Measurements from ENCODE around the gene SDK1.
A peak's percentile ranks its signal among the peaks of the same experiment; 100 is the strongest.

SDK1 gene

DNA sequence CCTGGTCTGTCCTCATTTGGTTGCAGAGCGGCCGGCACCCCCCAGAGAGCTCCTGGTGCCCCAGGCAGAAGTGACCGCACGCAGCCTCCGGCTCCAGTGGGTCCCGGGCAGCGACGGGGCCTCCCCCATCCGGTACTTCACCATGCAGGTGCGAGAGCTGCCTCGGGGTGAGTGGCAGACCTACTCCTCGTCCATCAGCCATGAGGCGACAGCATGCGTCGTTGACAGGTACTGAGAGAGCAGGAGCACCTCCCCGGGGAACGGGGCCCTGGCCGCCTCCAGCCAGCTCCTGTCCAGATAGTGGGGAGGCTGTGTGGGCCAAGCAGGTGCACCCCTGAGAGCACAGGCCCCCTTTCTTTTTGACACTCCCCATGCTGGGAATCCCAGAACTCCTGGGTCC, 848.2 kb downstream of the SDK1 start:
- no peak overlapping the region for H3K4me3 ChIP-seq (ENCODE audit: low read depth in 1 of 5, low read length in 5 of 5)

GRCh38 chr7:4149645-4150044, 848.6 kb downstream of the SDK1 start:
- H3K4me3 ChIP-seq (ENCODE audit: low read depth in 1 of 5, low read length in 5 of 5), result no peak overlapping the region
- H3K9ac ChIP-seq (ENCODE audit: low read length in 5 of 5), result no peak overlapping the region
- peaks cover 0 to 8% (median 3%) of the 10 kb centered on the region in 5 donors for H3K27me3 ChIP-seq (ENCODE audit: control insufficient read depth in 5 of 5, insufficient read depth in 4 of 5, low read length in 5 of 5)
- H3K27ac ChIP-seq (ENCODE audit: low read depth, low read length), result no peak overlapping the region
- peaks cover 0 to 10% (median 5%) of the 10 kb centered on the region in 5 donors for H3K4me1 ChIP-seq (ENCODE audit: control insufficient read depth in 5 of 5, insufficient read depth in 5 of 5, low read length in 5 of 5)
- H3K9me3 ChIP-seq (ENCODE audit: control insufficient read depth in 5 of 5, low read length in 5 of 5), result no peaks in the 10 kb centered on the region
- peaks cover 0 to 5% (median 0%) of the 10 kb centered on the region in 5 donors for H3K36me3 ChIP-seq (ENCODE audit: control insufficient read depth in 5 of 5, insufficient read depth in 5 of 5, low read length in 5 of 5)

More for the DNA sequence above, 848.2 kb downstream of the SDK1 start:
- no peak overlapping the region for H3K9ac ChIP-seq (ENCODE audit: low read length in 5 of 5)
- peaks cover 1 to 13% (median 7%) of the 10 kb centered on the region in 5 donors for H3K27me3 ChIP-seq (ENCODE audit: control insufficient read depth in 5 of 5, insufficient read depth in 4 of 5, low read length in 5 of 5)
- H3K36me3 ChIP-seq (ENCODE audit: control insufficient read depth in 5 of 5, insufficient read depth in 5 of 5, low read length in 5 of 5), result peaks cover 0 to 5% (median 0%) of the 10 kb centered on the region in 5 donors
- H3K27ac ChIP-seq (ENCODE audit: low read depth, low read length), result no peak overlapping the region
- H3K4me1 ChIP-seq (ENCODE audit: control insufficient read depth in 5 of 5, insufficient read depth in 5 of 5, low read length in 5 of 5), result peaks cover 0 to 14% (median 7%) of the 10 kb centered on the region in 5 donors
- H3K9me3 ChIP-seq (ENCODE audit: control insufficient read depth in 5 of 5, low read length in 5 of 5), result no peaks in the 10 kb centered on the region

- Histone ChIP-seq H3K27me3 (ENCODE audit: control insufficient read depth in 5 of 5, insufficient read depth in 4 of 5, low read length in 5 of 5) (no peaks in the 10 kb centered on the region), H3K36me3 (ENCODE audit: control insufficient read depth in 5 of 5, insufficient read depth in 5 of 5, low read length in 5 of 5) (peaks cover 0 to 5% (median 0%) of the 10 kb centered on the region in 5 donors), H3K27ac (ENCODE audit: low read depth, low read length) (no peak overlapping the region), H3K9me3 (ENCODE audit: control insufficient read depth in 5 of 5, low read length in 5 of 5) (no peaks in the 10 kb centered on the region), H3K4me3 (ENCODE audit: low read depth in 1 of 5, low read length in 5 of 5) (no peak overlapping the region), H3K9ac (ENCODE audit: low read length in 5 of 5) (no peak overlapping the region), H3K4me1 (ENCODE audit: control insufficient read depth in 5 of 5, insufficient read depth in 5 of 5, low read length in 5 of 5) (no peaks in the 10 kb centered on the region)
Observed at GRCh38 chr7:4150731-4151130, 849.7 kb downstream of the SDK1 start.

DNA sequence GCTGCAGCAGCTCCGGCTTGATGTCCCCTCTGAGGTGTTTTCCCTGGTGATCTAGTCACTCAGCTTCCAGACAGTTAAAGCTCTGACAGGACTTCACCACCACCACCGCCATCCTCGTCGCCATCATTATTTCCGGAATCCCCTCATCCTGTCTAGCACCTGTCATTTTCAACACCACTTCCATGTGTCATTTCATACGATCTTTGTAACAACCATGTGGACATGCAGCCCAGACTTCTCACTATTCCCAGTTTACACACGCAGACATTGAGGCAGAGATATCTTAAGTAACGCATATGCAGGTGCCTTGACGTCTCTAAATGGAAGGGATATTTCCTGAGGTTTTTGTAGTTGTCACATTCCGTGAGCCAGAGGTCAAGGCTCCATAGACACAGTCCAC, 850.5 kb downstream of the SDK1 start:
- Histone ChIP-seq H3K36me3 (ENCODE audit: control insufficient read depth in 5 of 5, insufficient read depth in 5 of 5, low read length in 5 of 5) (peaks cover 0 to 3% (median 0%) of the 10 kb centered on the region in 5 donors), H3K27me3 (ENCODE audit: control insufficient read depth in 5 of 5, insufficient read depth in 4 of 5, low read length in 5 of 5) (no peaks in the 10 kb centered on the region), H3K9me3 (ENCODE audit: control insufficient read depth in 5 of 5, low read length in 5 of 5) (no peaks in the 10 kb centered on the region), H3K4me1 (ENCODE audit: control insufficient read depth in 5 of 5, insufficient read depth in 5 of 5, low read length in 5 of 5) (no peaks in the 10 kb centered on the region), H3K27ac (ENCODE audit: low read depth, low read length) (no peak overlapping the region), H3K4me3 (ENCODE audit: low read depth in 1 of 5, low read length in 5 of 5) (no peak overlapping the region), H3K9ac (ENCODE audit: low read length in 5 of 5) (no peak overlapping the region)

GRCh38 chr7:4151926-4152549, 851.0 kb downstream of the SDK1 start:
- H3K9me3 ChIP-seq (ENCODE audit: control insufficient read depth in 5 of 5, low read length in 5 of 5), result no peaks in the 10 kb centered on the region
- H3K27ac ChIP-seq (ENCODE audit: low read depth, low read length), result no peak overlapping the region
- H3K27me3 ChIP-seq (ENCODE audit: control insufficient read depth in 5 of 5, insufficient read depth in 4 of 5, low read length in 5 of 5), result no peaks in the 10 kb centered on the region
- no peak overlapping the region for H3K9ac ChIP-seq (ENCODE audit: low read length in 5 of 5)
- H3K36me3 ChIP-seq (ENCODE audit: control insufficient read depth in 5 of 5, insufficient read depth in 5 of 5, low read length in 5 of 5), result peaks cover 0 to 3% (median 0%) of the 10 kb centered on the region in 5 donors
- no peaks in the 10 kb centered on the region for H3K4me1 ChIP-seq (ENCODE audit: control insufficient read depth in 5 of 5, insufficient read depth in 5 of 5, low read length in 5 of 5)
- H3K4me3 ChIP-seq (ENCODE audit: low read depth in 1 of 5, low read length in 5 of 5), result no peak overlapping the region

GRCh38 chr7:4154882-4155535, 854.0 kb downstream of the SDK1 start:
- Histone ChIP-seq H3K9me3 (ENCODE audit: control insufficient read depth in 5 of 5, low read length in 5 of 5) (no peaks in the 10 kb centered on the region), H3K27ac (ENCODE audit: low read depth, low read length) (no peak overlapping the region), H3K4me3 (ENCODE audit: low read depth in 1 of 5, low read length in 5 of 5) (no peak overlapping the region), H3K4me1 (ENCODE audit: control insufficient read depth in 5 of 5, insufficient read depth in 5 of 5, low read length in 5 of 5) (no peaks in the 10 kb centered on the region), H3K36me3 (ENCODE audit: control insufficient read depth in 5 of 5, insufficient read depth in 5 of 5, low read length in 5 of 5) (no peaks in the 10 kb centered on the region), H3K27me3 (ENCODE audit: control insufficient read depth in 5 of 5, insufficient read depth in 4 of 5, low read length in 5 of 5) (peaks cover 0 to 4% (median 0%) of the 10 kb centered on the region in 5 donors), H3K9ac (ENCODE audit: low read length in 5 of 5) (no peak overlapping the region)

- no peaks in the 10 kb centered on the region for H3K9me3 ChIP-seq (ENCODE audit: control insufficient read depth in 5 of 5, low read length in 5 of 5)
Observed at GRCh38 chr7:4156190-4156589, 855.1 kb downstream of the SDK1 start.

DNA sequence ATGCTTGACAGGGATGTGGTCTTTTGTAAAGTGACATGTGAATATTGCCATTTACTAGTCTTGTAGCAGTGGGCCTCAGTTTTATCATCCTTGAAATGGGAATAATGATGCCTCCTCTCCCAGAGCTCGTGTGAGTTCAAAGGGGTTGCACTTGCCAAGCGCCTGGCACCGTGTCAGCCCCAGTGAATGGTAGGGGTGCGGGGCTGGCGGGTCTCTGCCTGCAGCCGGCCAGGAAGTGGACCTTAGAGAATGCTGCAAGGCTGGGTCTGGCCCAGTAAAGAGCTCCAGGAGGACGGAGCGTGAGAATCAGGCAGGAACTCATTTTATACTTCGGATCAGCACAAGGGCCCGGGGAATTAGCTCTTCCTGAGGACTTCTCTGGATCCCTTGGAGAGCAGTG, 856.6 kb downstream of the SDK1 start:
- H3K9ac ChIP-seq (ENCODE audit: low read length in 5 of 5), result no peak overlapping the region
- H3K36me3 ChIP-seq (ENCODE audit: control insufficient read depth in 5 of 5, insufficient read depth in 5 of 5, low read length in 5 of 5), result no peaks in the 10 kb centered on the region
- no peak overlapping the region for H3K4me3 ChIP-seq (ENCODE audit: low read depth in 1 of 5, low read length in 5 of 5)
- peaks cover 0 to 4% (median 0%) of the 10 kb centered on the region in 5 donors for H3K27me3 ChIP-seq (ENCODE audit: control insufficient read depth in 5 of 5, insufficient read depth in 4 of 5, low read length in 5 of 5)
- no peaks in the 10 kb centered on the region for H3K9me3 ChIP-seq (ENCODE audit: control insufficient read depth in 5 of 5, low read length in 5 of 5)
- H3K4me1 ChIP-seq (ENCODE audit: control insufficient read depth in 5 of 5, insufficient read depth in 5 of 5, low read length in 5 of 5), result peaks cover 0 to 2% (median 0%) of the 10 kb centered on the region in 5 donors
- no peak overlapping the region for H3K27ac ChIP-seq (ENCODE audit: low read depth, low read length)

More at GRCh38 chr7:4156190-4156589, 855.1 kb downstream of the SDK1 start:
- H3K9ac ChIP-seq (ENCODE audit: low read length in 5 of 5), result no peak overlapping the region
- H3K4me3 ChIP-seq (ENCODE audit: low read depth in 1 of 5, low read length in 5 of 5), result no peak overlapping the region
- H3K36me3 ChIP-seq (ENCODE audit: control insufficient read depth in 5 of 5, insufficient read depth in 5 of 5, low read length in 5 of 5), result no peaks in the 10 kb centered on the region
- H3K4me1 ChIP-seq (ENCODE audit: control insufficient read depth in 5 of 5, insufficient read depth in 5 of 5, low read length in 5 of 5), result no peaks in the 10 kb centered on the region
- peaks cover 0 to 4% (median 0%) of the 10 kb centered on the region in 5 donors for H3K27me3 ChIP-seq (ENCODE audit: control insufficient read depth in 5 of 5, insufficient read depth in 4 of 5, low read length in 5 of 5)
- no peak overlapping the region for H3K27ac ChIP-seq (ENCODE audit: low read depth, low read length)

DNA sequence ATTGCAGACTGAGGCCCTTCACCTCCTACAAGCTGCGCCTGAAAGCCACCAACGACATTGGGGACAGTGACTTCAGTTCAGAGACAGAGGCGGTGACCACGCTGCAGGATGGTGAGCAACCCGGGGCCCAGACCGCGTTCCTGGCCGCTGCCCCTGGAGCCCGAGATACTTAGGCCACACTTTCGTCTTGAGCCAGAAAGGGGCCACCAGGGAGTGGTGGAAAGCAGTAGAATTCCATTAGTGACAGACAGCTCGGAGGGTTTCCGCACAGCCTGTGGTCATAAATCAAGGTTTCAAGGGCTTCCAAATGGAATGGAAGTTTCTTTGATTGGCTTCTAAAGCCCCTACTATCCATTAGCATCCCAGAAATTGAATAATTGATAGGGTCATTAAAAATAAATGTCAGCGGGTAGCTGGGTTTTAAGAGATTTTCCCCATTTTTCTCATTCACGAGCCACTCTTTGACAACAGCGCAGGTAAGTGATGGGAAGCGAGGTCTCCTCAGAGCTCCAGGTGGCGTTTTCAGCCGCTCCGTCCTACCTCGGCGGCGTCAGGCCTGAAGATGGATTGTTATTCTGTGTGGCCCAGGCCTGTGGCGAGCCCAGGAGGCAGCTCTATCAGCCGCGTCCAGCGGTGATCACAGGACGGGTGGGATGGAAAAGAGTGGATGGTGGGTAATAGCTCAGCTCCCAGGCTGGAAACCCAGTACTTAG, 857.5 kb downstream of the SDK1 start:
- H3K4me3 ChIP-seq (ENCODE audit: low read depth in 1 of 5, low read length in 5 of 5), result no peak overlapping the region
- no peak overlapping the region for H3K27ac ChIP-seq (ENCODE audit: low read depth, low read length)
- no peak overlapping the region for H3K9ac ChIP-seq (ENCODE audit: low read length in 5 of 5)
- H3K9me3 ChIP-seq (ENCODE audit: control insufficient read depth in 5 of 5, low read length in 5 of 5), result no peaks in the 10 kb centered on the region
- no peaks in the 10 kb centered on the region for H3K36me3 ChIP-seq (ENCODE audit: control insufficient read depth in 5 of 5, insufficient read depth in 5 of 5, low read length in 5 of 5)
- H3K4me1 ChIP-seq (ENCODE audit: control insufficient read depth in 5 of 5, insufficient read depth in 5 of 5, low read length in 5 of 5), result peaks cover 0 to 5% (median 0%) of the 10 kb centered on the region in 5 donors
- peaks cover 0 to 4% (median 0%) of the 10 kb centered on the region in 5 donors for H3K27me3 ChIP-seq (ENCODE audit: control insufficient read depth in 5 of 5, insufficient read depth in 4 of 5, low read length in 5 of 5)

GRCh38 chr7:4159154-4159501, 858.1 kb downstream of the SDK1 start:
- Histone ChIP-seq H3K27me3 (ENCODE audit: control insufficient read depth in 5 of 5, insufficient read depth in 4 of 5, low read length in 5 of 5) (peaks cover 0 to 4% (median 0%) of the 10 kb centered on the region in 5 donors), H3K36me3 (ENCODE audit: control insufficient read depth in 5 of 5, insufficient read depth in 5 of 5, low read length in 5 of 5) (no peaks in the 10 kb centered on the region), H3K4me1 (ENCODE audit: control insufficient read depth in 5 of 5, insufficient read depth in 5 of 5, low read length in 5 of 5) (peaks cover 0 to 5% (median 0%) of the 10 kb centered on the region in 5 donors), H3K27ac (ENCODE audit: low read depth, low read length) (no peak overlapping the region), H3K9ac (ENCODE audit: low read length in 5 of 5) (peak overlapping the region in 1 of 5 donors; percentile 6), H3K4me3 (ENCODE audit: low read depth in 1 of 5, low read length in 5 of 5) (no peak overlapping the region), H3K9me3 (ENCODE audit: control insufficient read depth in 5 of 5, low read length in 5 of 5) (no peaks in the 10 kb centered on the region)

Data from subcutaneous abdominal adipose tissue (tissue), 5 donors.